Inflammatory macrophage (primary cell): Measurements from ENCODE around the gene MAST4.
"Not testable (repeated sequence)": the region's sequence is repeated elsewhere in the genome, so short reads cannot be mapped to it uniquely, and the experiment has no call there.

Experiments used
- DNase-seq, 2 donors: peaks; one replicate each; pipeline ENCODE4 v3.0.0-alpha.2; 2020 to 2022

The MAST4 gene

GRCh38 chr5:66747607-66748006 lies 151.4 kb downstream of the MAST4 start:
- no peak for DNase-seq

GRCh38 chr5:66752668-66753067 lies 156.5 kb downstream of the MAST4 start:
- DNase-seq = not testable (repeated sequence)

GRCh38 chr5:66757219-66757833 lies 161.1 kb downstream of the MAST4 start:
- DNase-seq = peak; percentile 76 to 80

GRCh38 chr5:66757834-66758371 lies 161.7 kb downstream of the MAST4 start:
- peak; percentile 27 to 35 for DNase-seq

GRCh38 chr5:66769030-66769733 lies 173.0 kb downstream of the MAST4 start:
- no peak for DNase-seq

GRCh38 chr5:66769839-66770617 lies 173.8 kb downstream of the MAST4 start:
- no peak for DNase-seq

- no peak for DNase-seq
These were observed 181.7 kb downstream of the MAST4 start for GRCh38 chr5:66777868-66778267.

- peak in 1 of 2 donors; percentile 9 for DNase-seq
These were observed 183.3 kb downstream of the MAST4 start for GRCh38 chr5:66779528-66779927.

GRCh38 chr5:66788556-66788955 lies 192.4 kb downstream of the MAST4 start:
- DNase-seq = no peak

GRCh38 chr5:66789434-66789833 lies 193.2 kb downstream of the MAST4 start:
- no peak for DNase-seq

GRCh38 chr5:66793049-66793448 lies 196.9 kb downstream of the MAST4 start:
- DNase-seq = no peak

GRCh38 chr5:66795682-66796081 lies 199.5 kb downstream of the MAST4 start:
- no peak for DNase-seq

- peak in 1 of 2 donors; percentile 11 for DNase-seq
These were observed 200.4 kb downstream of the MAST4 start for GRCh38 chr5:66796305-66797292.

- no peak for DNase-seq
These were observed 206.7 kb downstream of the MAST4 start for GRCh38 chr5:66802941-66803340.

- no peak for DNase-seq
These were observed 209.6 kb downstream of the MAST4 start for GRCh38 chr5:66805514-66806430.

- DNase-seq = no peak
These were observed 211.6 kb downstream of the MAST4 start for GRCh38 chr5:66807743-66808142.

GRCh38 chr5:66808663-66809062 lies 212.5 kb downstream of the MAST4 start:
- no peak for DNase-seq

GRCh38 chr5:66810151-66810550 lies 214.0 kb downstream of the MAST4 start:
- no peak for DNase-seq

GRCh38 chr5:66810848-66811261 lies 214.7 kb downstream of the MAST4 start:
- peak; percentile 3 to 5 for DNase-seq

- DNase-seq = no peak
These were observed 216.1 kb downstream of the MAST4 start for GRCh38 chr5:66812291-66812690.

- DNase-seq = no peak
These were observed 217.1 kb downstream of the MAST4 start for GRCh38 chr5:66813306-66813705.
